Measurements from ENCODE around the gene OR13C3.
"Not testable (repeated sequence)": the region's sequence is repeated elsewhere in the genome, so short reads cannot be mapped to it uniquely, and the experiment has no call there.

The OR13C3 gene

GRCh38 chr9:104539275-104539674 lies 2.6 kb upstream of the OR13C3 start:
- no peaks in the 10 kb centered on the region for H3K79me2 ChIP-seq (ENCODE audit: control insufficient read depth, insufficient read depth, low read length, unreplicated experiment)
- H3K27ac ChIP-seq (ENCODE audit: low read depth, low read length): no peak overlapping the region

GRCh38 chr9:104527109-104527508 lies 9.5 kb downstream of the OR13C3 start, which contains the start of gene OR13C4:
Gene OR13C4 (minus strand): TSS chr9:104527209. CDS start chr9:104527209, 0 bp downstream.
- Histone ChIP-seq H2AFZ (ENCODE audit: low read length, unreplicated experiment) (no peak within 1 kb of the TSS), H3K27ac (ENCODE audit: low read depth, low read length) (no peak within 1 kb of the TSS), H3K4me3 (ENCODE audit: low read depth, low read length) (no peak within 1 kb of the TSS), H3K27me3 (ENCODE audit: insufficient read depth, low read length) (peaks cover 16% of the 10 kb centered on the region; the same call in 1 of the 2 replicates), H3K4me1 (ENCODE audit: control insufficient read depth, insufficient read depth, low read length, unreplicated experiment) (no peaks in the 10 kb centered on the region), H3K36me3 (ENCODE audit: insufficient read depth, low read length) (no peaks in the 10 kb centered on the region), H3K79me2 (ENCODE audit: control insufficient read depth, insufficient read depth, low read length, unreplicated experiment) (no peaks in the 10 kb centered on the region)

More at GRCh38 chr9:104539275-104539674, 2.6 kb upstream of the OR13C3 start:
- no peak overlapping the region for H2AFZ ChIP-seq (ENCODE audit: low read length, unreplicated experiment)
- no peaks in the 10 kb centered on the region for H3K36me3 ChIP-seq (ENCODE audit: insufficient read depth, low read length)
- H3K27me3 ChIP-seq (ENCODE audit: insufficient read depth, low read length): 0 out of 2 replicates have a peak, but pooled peaks cover 9% of the 10 kb centered on the region
- no peaks in the 10 kb centered on the region for H3K4me1 ChIP-seq (ENCODE audit: control insufficient read depth, insufficient read depth, low read length, unreplicated experiment)
- no peak overlapping the region for H3K4me3 ChIP-seq (ENCODE audit: low read depth, low read length)

- not testable (repeated sequence) for H3K79me2 ChIP-seq (ENCODE audit: control insufficient read depth, insufficient read depth, low read length, unreplicated experiment); H3K27me3 ChIP-seq (ENCODE audit: insufficient read depth, low read length); H3K4me1 ChIP-seq (ENCODE audit: control insufficient read depth, insufficient read depth, low read length, unreplicated experiment); H3K36me3 ChIP-seq (ENCODE audit: insufficient read depth, low read length); H2AFZ ChIP-seq (ENCODE audit: low read length, unreplicated experiment); H3K4me3 ChIP-seq (ENCODE audit: low read depth, low read length); H3K27ac ChIP-seq (ENCODE audit: low read depth, low read length)
These were observed 16.4 kb downstream of the OR13C3 start for GRCh38 chr9:104520241-104520640.

GRCh38 chr9:104514901-104515300 lies 21.8 kb downstream of the OR13C3 start:
- H2AFZ ChIP-seq (ENCODE audit: low read length, unreplicated experiment): no peak overlapping the region
- H3K4me3 ChIP-seq (ENCODE audit: low read depth, low read length): no peak overlapping the region
- no peaks in the 10 kb centered on the region for H3K4me1 ChIP-seq (ENCODE audit: control insufficient read depth, insufficient read depth, low read length, unreplicated experiment)
- H3K27ac ChIP-seq (ENCODE audit: low read depth, low read length): no peak overlapping the region
- H3K36me3 ChIP-seq (ENCODE audit: insufficient read depth, low read length): no peaks in the 10 kb centered on the region
- no peaks in the 10 kb centered on the region for H3K79me2 ChIP-seq (ENCODE audit: control insufficient read depth, insufficient read depth, low read length, unreplicated experiment)
- H3K27me3 ChIP-seq (ENCODE audit: insufficient read depth, low read length): peaks cover 5% of the 10 kb centered on the region

GRCh38 chr9:104506565-104506964 lies 30.1 kb downstream of the OR13C3 start:
- Histone ChIP-seq H3K36me3 (ENCODE audit: insufficient read depth, low read length) (no peaks in the 10 kb centered on the region), H3K4me1 (ENCODE audit: control insufficient read depth, insufficient read depth, low read length, unreplicated experiment) (no peaks in the 10 kb centered on the region), H2AFZ (ENCODE audit: low read length, unreplicated experiment) (no peak overlapping the region), H3K4me3 (ENCODE audit: low read depth, low read length) (no peak overlapping the region), H3K27ac (ENCODE audit: low read depth, low read length) (no peak overlapping the region), H3K79me2 (ENCODE audit: control insufficient read depth, insufficient read depth, low read length, unreplicated experiment) (no peaks in the 10 kb centered on the region), H3K27me3 (ENCODE audit: insufficient read depth, low read length) (peaks cover 18% of the 10 kb centered on the region; the same call in 1 of the 2 replicates)

- no peak within 1 kb of the TSS for H3K27ac ChIP-seq (ENCODE audit: low read depth, low read length)
- peaks cover 13% of the 10 kb centered on the region; the same call in 1 of the 2 replicates for H3K27me3 ChIP-seq (ENCODE audit: insufficient read depth, low read length)
- H3K4me1 ChIP-seq (ENCODE audit: control insufficient read depth, insufficient read depth, low read length, unreplicated experiment): no peaks in the 10 kb centered on the region
- no peaks in the 10 kb centered on the region for H3K36me3 ChIP-seq (ENCODE audit: insufficient read depth, low read length)
- no peaks in the 10 kb centered on the region for H3K79me2 ChIP-seq (ENCODE audit: control insufficient read depth, insufficient read depth, low read length, unreplicated experiment)
- H2AFZ ChIP-seq (ENCODE audit: low read length, unreplicated experiment): no peak within 1 kb of the TSS
- H3K4me3 ChIP-seq (ENCODE audit: low read depth, low read length): no peak within 1 kb of the TSS
These were observed 32.7 kb downstream of the OR13C3 start, which contains the start of gene OR13F1 for GRCh38 chr9:104503963-104504362. Gene OR13F1 (plus strand): TSS chr9:104504263. CDS start chr9:104504263, 0 bp downstream.

GRCh38 chr9:104503440-104503839 lies 33.2 kb downstream of the OR13C3 start:
- H3K27ac ChIP-seq (ENCODE audit: low read depth, low read length): no peak overlapping the region

GRCh38 chr9:104494808-104495207 lies 41.8 kb downstream of the OR13C3 start:
- no peaks in the 10 kb centered on the region for H3K36me3 ChIP-seq (ENCODE audit: insufficient read depth, low read length)
- H3K27me3 ChIP-seq (ENCODE audit: insufficient read depth, low read length): no peaks in the 10 kb centered on the region
- no peak overlapping the region for H2AFZ ChIP-seq (ENCODE audit: low read length, unreplicated experiment)
- no peaks in the 10 kb centered on the region for H3K79me2 ChIP-seq (ENCODE audit: control insufficient read depth, insufficient read depth, low read length, unreplicated experiment)
- H3K4me3 ChIP-seq (ENCODE audit: low read depth, low read length): no peak overlapping the region
- no peaks in the 10 kb centered on the region for H3K4me1 ChIP-seq (ENCODE audit: control insufficient read depth, insufficient read depth, low read length, unreplicated experiment)
- no peak overlapping the region for H3K27ac ChIP-seq (ENCODE audit: low read depth, low read length)

More at GRCh38 chr9:104503440-104503839, 33.2 kb downstream of the OR13C3 start:
- H3K27me3 ChIP-seq (ENCODE audit: insufficient read depth, low read length): peaks cover 13% of the 10 kb centered on the region; the same call in 1 of the 2 replicates
- no peak overlapping the region for H3K4me3 ChIP-seq (ENCODE audit: low read depth, low read length)
- no peaks in the 10 kb centered on the region for H3K36me3 ChIP-seq (ENCODE audit: insufficient read depth, low read length)
- H3K79me2 ChIP-seq (ENCODE audit: control insufficient read depth, insufficient read depth, low read length, unreplicated experiment): no peaks in the 10 kb centered on the region
- no peaks in the 10 kb centered on the region for H3K4me1 ChIP-seq (ENCODE audit: control insufficient read depth, insufficient read depth, low read length, unreplicated experiment)
- H2AFZ ChIP-seq (ENCODE audit: low read length, unreplicated experiment): no peak overlapping the region

All from ACC112 (cell line).